HG03066 (cell line): ENCODE results near the gene UST.

Source experiments
- ATAC-seq: cut with Tn5 transposase; IDR thresholded peaks from one replicate; pipeline ENCODE4 v1.9.1; 2021; ENCODE audit warnings: low read depth; ENCODE audit not compliant: unreplicated experiment

The UST gene

DNA sequence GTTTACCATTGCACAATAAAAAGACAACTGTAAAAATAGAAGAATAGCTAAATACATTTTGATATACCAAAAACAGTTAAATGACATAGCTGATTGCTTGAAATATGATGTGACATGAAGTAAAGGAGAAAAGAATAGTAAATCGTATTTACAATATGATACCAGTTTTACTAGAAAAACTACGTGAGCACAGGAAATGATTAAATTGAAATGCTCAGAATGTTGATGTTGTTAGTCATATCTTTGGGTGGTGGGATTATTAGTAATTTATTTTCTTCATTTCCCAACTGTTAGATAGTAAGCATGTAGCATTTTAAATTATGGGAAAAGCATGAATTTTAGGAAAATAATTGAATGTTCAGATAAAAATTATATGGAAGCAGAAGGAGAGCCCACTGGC is 302.4 kb downstream of the UST start:
- no peak for ATAC-seq

DNA sequence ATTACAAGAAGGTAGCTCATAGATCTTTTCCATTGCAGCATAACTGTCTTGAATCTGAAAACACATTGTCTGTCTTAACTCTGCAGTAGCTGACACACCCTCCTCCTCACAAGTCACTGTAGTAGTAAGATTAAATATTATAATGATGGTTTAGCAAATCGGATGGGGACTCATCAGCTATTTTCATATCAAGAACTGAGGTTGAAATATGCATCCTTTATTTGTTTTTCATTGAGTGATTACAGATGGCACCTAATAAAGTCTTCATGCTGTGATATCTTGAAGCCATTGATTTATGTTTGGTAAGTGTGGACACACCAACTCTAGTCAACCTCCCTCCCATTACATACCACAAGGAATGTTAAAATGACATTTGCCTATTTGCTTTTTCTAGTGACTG is 303.3 kb downstream of the UST start:
- no peak for ATAC-seq

DNA sequence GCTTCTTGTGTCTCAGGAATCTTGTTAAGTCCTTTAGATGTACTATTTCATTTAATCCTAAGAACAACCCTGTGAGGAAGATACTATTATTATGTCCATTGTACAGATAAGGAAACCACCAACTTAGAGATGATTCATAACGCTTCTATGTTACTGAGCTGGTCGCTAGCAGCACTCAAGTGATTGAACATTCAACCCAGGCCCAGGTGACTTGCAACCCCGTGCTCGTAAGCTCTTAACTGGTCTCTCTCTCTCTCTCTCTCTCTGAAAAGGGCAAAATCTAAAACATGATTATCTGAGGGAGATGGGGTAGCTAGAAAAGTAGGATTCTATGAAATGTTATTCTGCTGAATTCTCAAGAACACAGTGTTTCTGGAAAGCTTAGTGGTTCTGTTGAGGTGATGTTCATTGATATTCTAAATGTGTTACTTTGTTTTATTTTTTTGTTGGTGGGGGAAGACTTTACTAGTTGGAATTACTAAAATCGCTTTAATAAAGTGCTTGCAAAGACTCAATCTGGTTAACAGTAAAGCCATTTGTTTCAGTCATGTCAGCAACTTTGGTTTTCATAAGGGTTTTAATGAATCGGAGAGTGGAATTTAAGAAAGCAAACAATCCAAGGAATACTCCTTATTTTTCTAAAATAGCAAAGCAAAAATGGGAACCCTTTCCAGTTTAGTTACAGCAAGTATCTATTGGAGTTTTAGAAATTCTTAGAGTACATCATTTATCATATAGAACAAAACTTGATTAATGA is 305.7 kb downstream of the UST start:
- peak; percentile 36 for ATAC-seq

DNA sequence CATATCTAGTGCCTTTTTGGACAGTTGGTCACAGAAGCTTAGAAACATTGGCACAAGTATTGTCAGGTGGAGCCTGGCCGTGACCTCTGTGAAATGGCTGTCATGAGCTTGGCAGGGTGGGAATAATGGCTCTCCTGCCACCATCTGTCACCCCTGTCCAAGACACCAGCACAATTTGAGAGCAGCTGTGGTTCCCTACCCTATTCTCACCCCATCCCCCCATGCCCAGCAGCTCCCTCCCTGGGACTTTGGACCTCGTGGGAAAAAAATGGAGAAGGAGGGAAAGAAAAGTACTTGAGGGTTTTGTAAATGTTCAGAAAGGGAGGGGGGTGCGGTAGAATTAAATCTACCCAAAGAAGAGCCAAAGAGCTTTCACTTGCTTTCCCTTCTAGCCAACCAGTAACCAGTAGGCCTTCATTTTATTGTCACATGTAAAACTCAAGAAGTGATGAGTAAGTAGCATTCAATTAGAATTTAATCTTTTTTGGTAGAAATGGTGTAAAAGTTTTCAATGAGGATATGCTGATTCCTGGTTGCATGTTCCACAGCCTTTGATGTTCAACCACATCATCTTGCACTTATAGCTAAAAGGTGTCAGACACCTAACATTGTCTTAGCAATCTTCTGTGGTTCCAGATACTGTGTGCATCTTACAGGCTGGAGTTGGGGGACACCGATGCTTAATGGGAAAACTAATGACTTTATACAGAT is 307.2 kb downstream of the UST start:
- ATAC-seq: no peak

DNA sequence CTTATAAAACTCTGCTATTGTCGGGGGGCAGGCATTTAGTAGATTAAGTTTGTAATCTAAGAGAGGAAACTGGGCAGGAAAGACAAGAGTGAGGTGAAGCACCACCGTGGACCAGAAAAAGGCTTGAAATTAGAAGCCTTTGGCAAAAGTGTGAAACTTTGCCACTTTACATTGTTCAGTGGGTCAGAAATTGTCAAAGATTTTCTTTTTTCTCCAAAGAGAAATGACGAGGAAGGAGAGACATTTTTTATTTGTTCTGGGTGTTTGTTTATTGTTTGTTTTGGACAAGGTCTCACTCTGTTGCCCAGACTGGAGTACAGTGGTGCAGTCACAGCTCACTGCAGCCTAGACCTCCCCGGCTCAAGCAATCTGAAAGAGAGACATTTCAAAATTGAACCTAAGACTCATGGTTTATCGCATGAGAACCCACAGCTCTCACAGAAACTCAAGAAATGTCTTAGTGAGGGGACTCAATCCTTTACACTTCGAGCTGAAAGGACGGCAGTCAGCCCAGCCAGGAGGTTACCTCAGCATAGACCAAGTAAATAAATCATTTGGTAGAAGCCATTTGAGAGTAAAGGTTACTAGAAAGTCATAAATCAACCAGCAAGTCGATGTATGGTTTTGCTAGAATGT is 307.8 kb downstream of the UST start:
- peak; percentile 78 for ATAC-seq

- no peak for ATAC-seq
Observed at GRCh38 chr6:149055195-149055899, 308.5 kb downstream of the UST start.

DNA sequence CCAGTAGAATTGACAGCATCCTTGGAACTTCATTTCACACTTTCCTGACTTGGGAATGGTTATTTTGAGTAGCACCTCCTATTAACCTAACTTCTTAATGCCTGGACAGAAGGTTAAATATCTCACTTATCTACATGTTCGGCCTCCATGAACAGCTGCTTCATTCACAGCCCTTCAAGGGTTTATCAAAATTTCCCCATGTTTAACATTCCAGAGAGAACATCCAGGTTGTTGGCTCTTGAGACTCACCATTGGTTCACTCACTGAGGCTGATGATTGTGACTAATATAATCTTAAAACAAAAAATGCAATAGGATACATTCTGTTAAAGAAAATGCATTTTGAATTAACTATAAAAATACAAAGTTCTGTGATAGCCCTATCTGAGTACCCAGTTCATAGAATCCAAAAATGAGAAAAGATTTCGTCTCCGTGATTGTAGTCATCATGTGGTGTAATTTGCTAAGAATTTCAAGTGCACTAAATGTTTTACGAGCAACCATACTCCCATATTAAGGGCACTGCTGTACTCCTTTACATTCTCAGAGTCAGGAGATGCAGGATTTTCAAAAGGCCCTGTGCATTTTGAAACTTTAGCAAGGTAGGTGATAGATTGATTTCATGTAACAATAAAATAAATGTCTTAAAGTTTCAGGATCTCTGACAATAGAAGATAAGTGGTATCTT is 310.1 kb downstream of the UST start:
- no peak for ATAC-seq

GRCh38 chr6:149057464-149057840 is 310.6 kb downstream of the UST start:
- ATAC-seq: no peak

- no peak for ATAC-seq
Observed at GRCh38 chr6:149059557-149059956, 312.7 kb downstream of the UST start.

GRCh38 chr6:149060300-149060984 is 313.6 kb downstream of the UST start:
- peak; percentile 60 for ATAC-seq

- ATAC-seq: no peak
Observed at GRCh38 chr6:149060985-149061760, 314.3 kb downstream of the UST start.

DNA sequence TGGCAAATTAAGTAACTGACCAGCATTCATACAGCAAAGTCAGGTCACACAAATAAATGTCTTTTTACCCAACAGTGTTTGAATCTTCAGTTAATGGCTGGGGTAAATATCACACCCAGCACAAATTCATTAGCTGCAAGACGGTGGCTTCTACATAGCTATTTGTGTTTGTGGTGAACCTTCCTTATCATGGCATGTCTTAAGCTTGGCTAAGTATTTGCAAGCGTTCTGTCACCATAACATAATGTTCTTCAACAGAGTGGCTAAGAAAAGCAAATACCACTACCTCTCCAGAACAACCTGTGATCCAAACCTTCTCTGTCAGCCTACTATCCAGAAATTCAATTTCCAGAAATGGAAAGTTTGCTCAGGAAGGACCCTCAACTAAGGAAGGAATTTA is 315.1 kb downstream of the UST start:
- ATAC-seq: no peak

DNA sequence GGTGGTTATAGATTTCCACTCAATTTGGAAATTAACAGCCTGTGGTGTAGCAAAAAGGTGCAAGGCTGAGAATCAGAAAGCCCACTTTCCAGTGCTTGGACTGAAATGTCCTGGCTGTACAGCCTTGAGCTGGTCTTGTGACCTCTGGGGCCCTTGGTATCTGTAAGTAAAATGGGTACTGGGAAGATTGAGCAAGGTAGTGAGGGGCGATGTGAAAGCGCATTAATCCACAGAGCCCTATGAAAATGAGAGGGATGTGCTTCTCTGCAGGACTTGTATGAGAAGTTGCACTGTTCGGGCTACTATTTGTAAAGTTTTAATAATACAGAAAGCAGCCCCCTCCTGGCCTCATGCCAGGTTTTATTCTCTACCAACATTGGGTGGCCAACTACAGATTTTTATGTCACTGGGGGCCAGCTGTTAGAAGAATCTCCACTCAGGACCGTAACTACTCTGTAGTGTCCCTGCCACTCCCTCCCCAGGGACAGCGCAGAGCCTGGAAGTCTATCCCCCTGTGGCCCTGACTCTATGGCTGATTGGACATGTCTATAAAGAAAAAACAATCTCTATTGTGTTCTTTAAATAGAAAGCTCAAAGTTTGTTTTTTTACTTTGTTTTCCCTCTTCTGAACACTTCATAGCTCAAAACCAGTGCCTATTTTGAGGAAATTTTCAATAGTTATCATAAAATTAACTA is 316.0 kb downstream of the UST start:
- no peak for ATAC-seq

DNA sequence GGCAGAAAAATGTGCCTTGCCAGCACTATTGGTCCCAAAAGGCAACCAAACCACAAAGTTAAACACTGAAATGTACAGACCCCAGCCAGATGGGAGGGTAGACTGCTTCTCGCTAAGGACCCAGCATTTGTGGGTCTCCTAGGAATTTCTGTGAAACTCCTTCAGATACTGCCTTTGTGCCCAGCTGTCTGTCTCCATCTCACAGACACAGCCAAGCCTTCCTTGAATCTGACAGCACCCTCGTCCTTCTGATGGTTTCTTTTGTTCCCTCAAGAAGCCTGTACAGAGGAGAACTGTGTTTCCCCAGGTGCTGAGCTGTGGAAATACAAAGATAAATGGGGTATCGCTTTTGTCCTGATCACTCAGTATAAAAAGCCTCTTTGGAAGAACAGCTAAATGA is 316.6 kb downstream of the UST start:
- no peak for ATAC-seq

- no peak for ATAC-seq
Observed at GRCh38 chr6:149064001-149064659, 317.3 kb downstream of the UST start.

GRCh38 chr6:149064660-149065015 is 317.8 kb downstream of the UST start:
- ATAC-seq: no peak

GRCh38 chr6:149065121-149065520 is 318.3 kb downstream of the UST start:
- ATAC-seq: no peak
